Kidney epithelial cell (primary cell): ENCODE results near the gene B3GNT7. TPM values are rescaled to one million over a fixed set of nuclear protein-coding genes. Genes with fewer than 3 reads are reported as not detected.

Source experiments
- DNase-seq: peaks from one replicate; pipeline ENCODE4 v3.0.0-alpha.2; 2010; ENCODE audit warnings: low read depth
- H3K27me3 ChIP-seq: 2 replicates; pipeline ENCODE4 v1.6.0; 2011; ENCODE audit warnings: low read length; ENCODE audit not compliant: control insufficient read depth, insufficient read depth
- H3K36me3 ChIP-seq: 2 replicates; pipeline ENCODE4 v1.5.1; 2011; ENCODE audit warnings: low read length; ENCODE audit not compliant: control insufficient read depth, insufficient read depth
- H3K4me3 ChIP-seq: 2 replicates; pipeline ENCODE4 v1.5.1; 2011; ENCODE audit warnings: low read depth, mild to moderate bottlenecking, control low read depth, low read length
- CTCF ChIP-seq: IDR thresholded peaks from 2 replicates; pipeline ENCODE4 v1.5.1; 2011; ENCODE audit warnings: mild to moderate bottlenecking, moderate library complexity, low read length, control low read depth, inconsistent platforms; ENCODE audit not compliant: insufficient read depth, poor library complexity, severe bottlenecking
- total RNA-seq: library from RNA; depleted of rRNA; stranded (reverse); fragments of >200 nt; gene quantifications from 2 replicates; pipeline ENCODE4 v1.2.3, GENCODE V29; 2015

Gene B3GNT7
- total RNA-seq, 1 donor from 2014 or later, result 8.8 TPM

DNA sequence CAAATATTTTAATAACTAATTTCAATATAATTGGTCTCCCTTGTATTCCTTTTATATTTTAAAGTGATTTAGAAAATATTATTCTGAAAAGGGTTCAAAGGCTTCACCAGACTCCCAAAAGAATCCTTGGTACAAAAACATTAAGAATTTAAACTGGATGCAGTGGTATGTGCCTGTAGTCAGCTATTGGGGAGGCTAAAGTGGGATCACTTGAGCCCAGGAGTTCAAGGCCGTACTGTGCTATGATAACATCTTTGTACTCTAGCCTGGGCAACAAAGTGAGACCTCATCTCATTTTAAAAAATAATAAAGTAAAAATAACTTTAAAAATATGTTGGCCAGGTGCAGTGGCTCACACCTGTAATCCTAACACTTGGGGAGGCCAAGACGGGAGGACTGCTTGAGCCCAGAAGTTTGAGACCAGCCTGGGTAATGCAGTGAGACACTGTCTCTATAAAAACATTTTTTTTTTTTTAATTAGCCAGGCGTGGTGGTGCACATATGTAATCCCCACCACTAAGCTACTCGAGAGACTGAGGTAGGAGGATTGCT is 54.1 kb downstream of the B3GNT7 start:
- peaks cover 1% of the 10 kb centered on the region for H3K36me3 ChIP-seq
- H3K27me3 ChIP-seq, result no peaks in the 10 kb centered on the region
- no peak for DNase-seq
- TF ChIP-seq CTCF, result no peak
- no peak overlapping the region for H3K4me3 ChIP-seq

- H3K27me3 ChIP-seq, result no peaks in the 10 kb centered on the region
- peaks cover 3% of the 10 kb centered on the region for H3K36me3 ChIP-seq
- no peak for TF ChIP-seq CTCF
- no peak overlapping the region for H3K4me3 ChIP-seq
- DNase-seq, result no peak
Observed at GRCh38 chr2:231450548-231450989, 55.1 kb downstream of the B3GNT7 start.

Other genes with a start within 250 kb of the B3GNT7 start
- 20.0 and 27.5 TPM in 2 replicates for gene ARMC9, start 197.1 kb upstream of the B3GNT7 start, total RNA-seq
- 122 and 160 TPM in 2 replicates for gene NCL, start 68.8 kb downstream of the B3GNT7 start, total RNA-seq
- gene NMUR1, start 134.7 kb downstream of the B3GNT7 start, total RNA-seq, result not detected in 2 replicates
- not detected in 2 replicates for gene TEX44, start 197.2 kb downstream of the B3GNT7 start, total RNA-seq